Measurements from ENCODE around the gene NEO1.

DNA sequence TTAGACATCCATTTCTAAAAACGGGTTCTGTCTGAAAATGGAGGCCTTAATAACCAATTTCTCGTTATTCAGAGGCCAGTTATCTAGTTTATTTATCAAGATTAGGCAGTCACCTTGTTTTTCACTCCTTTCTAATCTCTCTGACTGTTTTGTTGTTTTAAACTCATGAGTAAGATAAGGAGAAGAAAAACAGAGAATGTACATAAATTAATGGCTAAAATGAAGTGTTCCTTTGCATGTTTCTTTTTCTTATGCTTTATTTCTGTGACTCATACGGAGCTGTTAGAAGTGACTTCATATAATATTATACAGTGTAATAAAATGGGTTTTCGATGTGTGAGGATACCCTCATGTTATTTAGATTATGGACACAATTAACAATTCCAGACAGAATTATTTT, 22.0 kb downstream of the NEO1 start:
- TF ChIP-seq RAD21 (conservative IDR thresholded peaks at IDR 0.05 in 1 of 2, IDR thresholded peaks at IDR 0.05 in 1 of 2) (no peak), EP300 (IDR thresholded peaks at IDR 0.05) (no peak)
